DND-41 (cell line): ENCODE results near the gene CNTNAP5.

Experiments
- CTCF ChIP-seq: IDR thresholded peaks from 2 replicates; pipeline ENCODE4 v1.5.1; 2012; ENCODE audit warnings: borderline replicate concordance, low read length, moderate library complexity, mild to moderate bottlenecking; ENCODE audit not compliant: poor library complexity, severe bottlenecking; ENCODE audit errors: extremely low read depth
- EZH2 ChIP-seq: IDR thresholded peaks from 3 replicates; pipeline ENCODE4 v1.6.1; 2012; ENCODE audit warnings: borderline replicate concordance, low read depth, mild to moderate bottlenecking, moderate library complexity, low read length, inconsistent platforms; ENCODE audit not compliant: severe bottlenecking

GRCh38 chr2:124402274-124402673, 377.2 kb downstream of the CNTNAP5 start:
- TF ChIP-seq CTCF (no peak), EZH2 (no peak)
